Cardiac fibroblast (primary cell): Measurements from ENCODE around the gene BAD.
"Not testable (repeated sequence)": the region's sequence is repeated elsewhere in the genome, so short reads cannot be mapped to it uniquely, and the experiment has no call there.

ENCODE experiments used
- DNase-seq, 2 donors: peaks; one replicate each; pipeline versions ENCODE4 v3.0.0 to v3.0.0-alpha.2; 2010; ENCODE audit warnings: low read depth in 2 of 2
- H3K4me3 ChIP-seq, 2 donors: replicated peaks in 1 of 2; 1 replicate in 1 of 2; 2 replicates in 1 of 2; pipeline ENCODE4 v1.5.1; 2011; ENCODE audit warnings: low read depth in 2 of 2, low read length in 2 of 2, mild to moderate bottlenecking in 2 of 2, moderate library complexity in 1 of 2
- CTCF ChIP-seq: IDR thresholded peaks from one replicate; pipeline ENCODE4 v1.5.1; 2011; ENCODE audit warnings: low read depth, mild to moderate bottlenecking, low read length, inconsistent platforms

Gene BAD

DNA sequence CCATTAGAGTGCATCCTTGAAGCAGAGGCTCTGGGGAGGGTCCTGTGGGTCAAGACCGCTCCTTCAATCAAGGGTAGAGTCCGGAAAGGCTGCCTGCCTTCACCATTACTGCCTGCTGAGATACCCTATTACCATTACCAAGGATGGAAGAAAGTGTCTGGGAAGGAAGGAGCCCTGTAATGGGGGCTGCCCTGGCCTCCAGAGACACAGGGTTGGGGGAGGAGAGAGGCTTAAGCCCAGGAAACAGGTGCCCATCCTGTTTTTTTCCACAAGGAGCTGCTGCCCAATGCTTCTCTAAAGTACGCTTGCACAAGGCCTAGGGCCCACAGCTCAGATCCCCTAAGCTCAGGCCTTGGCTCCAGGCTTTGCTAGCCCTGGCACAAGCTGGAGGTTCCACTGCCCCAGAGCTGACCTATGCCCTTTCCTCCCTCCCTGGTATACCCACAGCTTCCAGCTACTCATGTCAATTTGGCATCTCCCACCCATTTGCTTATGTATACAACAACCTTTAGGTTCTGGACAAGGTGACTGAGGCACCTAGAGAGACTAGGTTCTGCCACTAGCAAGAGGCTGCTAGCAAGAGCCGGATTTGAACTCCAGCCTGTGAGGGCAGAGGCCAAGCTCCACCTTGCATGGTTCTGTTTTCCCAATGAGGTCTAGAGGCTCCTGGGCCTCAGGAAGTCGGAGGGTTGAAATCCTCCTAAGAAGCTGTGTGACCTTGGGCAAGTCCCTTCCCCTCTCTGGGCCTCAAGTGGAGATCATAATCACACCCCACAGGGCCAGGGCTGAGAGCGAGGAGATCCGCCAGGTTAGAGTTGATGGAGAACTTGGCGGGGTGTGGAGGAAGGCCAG lies 34.7 kb downstream of the BAD start:
- no peak overlapping the region for H3K4me3 ChIP-seq
- no peak for DNase-seq
- no peak for TF ChIP-seq CTCF

- no peak for DNase-seq
- TF ChIP-seq CTCF: no peak
- no peak overlapping the region for H3K4me3 ChIP-seq
Measured at GRCh38 chr11:64249038-64249437, 35.4 kb downstream of the BAD start.

DNA sequence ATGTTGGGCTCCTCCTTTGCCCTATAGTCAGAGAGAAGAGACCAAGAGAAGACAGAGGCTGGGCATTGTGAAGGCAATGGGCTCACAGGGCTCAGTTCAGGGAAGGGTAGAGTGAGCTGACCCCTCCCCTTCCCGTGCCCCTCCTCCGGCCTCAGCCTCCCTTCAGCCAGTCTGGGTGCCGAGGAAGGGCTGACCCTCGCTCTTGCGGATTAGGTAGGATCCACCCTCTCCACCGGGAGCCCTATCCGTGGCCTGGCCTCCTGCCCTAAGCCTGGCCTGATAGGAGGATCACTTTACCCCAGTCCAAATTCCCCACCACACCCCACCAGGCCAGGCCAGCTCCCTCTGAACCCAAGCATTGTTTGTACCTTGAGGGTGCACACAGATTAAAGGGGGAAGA lies 35.9 kb downstream of the BAD start:
- no peak for TF ChIP-seq CTCF
- no peak for DNase-seq
- no peak overlapping the region for H3K4me3 ChIP-seq

DNA sequence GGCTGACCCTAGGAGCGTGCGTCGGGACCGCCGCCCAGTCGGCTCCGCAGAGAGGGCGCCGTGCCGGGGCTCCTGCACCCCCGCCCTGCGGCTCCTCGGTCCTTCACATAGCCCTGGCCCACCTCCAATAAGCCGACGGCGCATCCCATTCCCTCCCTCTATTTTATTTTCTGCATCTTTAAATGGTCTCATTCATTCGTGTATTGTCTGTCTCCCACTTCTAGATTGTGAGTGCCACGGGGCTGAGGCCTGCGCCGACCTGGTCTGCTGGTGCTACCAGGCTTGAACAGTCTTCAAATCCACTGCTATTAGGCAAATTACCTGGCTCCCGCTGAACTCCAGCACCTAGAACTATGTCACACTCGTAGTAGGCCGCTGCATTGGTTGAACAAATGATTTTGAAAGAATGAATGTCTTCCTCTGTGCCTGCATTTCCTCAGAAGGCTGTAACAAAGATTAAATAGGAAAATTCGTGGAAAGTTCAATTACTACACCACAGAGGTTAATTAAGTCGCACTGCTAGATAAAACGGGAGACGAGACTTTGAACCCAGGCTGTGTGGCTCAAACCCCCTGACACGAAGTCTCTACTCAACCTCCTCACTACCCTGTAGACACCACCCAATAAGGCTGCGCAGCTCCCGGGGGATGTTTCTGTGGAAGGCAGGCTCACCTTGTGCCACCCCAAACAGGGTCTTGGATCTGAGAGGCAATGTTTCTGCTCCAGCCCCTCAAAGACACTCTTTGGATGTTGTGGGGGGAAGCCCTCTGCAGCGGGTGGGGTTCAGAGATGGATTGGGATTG lies 36.5 kb downstream of the BAD start:
- no peak for TF ChIP-seq CTCF
- peak overlapping the region; percentile 67 to 71 for H3K4me3 ChIP-seq
- no peak for DNase-seq

- H3K4me3 ChIP-seq: peak within 1 kb of the TSS; percentile 78 to 90
- DNase-seq: peak; percentile 84 to 90
- no peak for TF ChIP-seq CTCF
Measured at GRCh38 chr11:64246871-64247728, 37.4 kb downstream of the BAD start, which contains the start of gene PPP1R14B. TSS of gene PPP1R14B (minus strand) at chr11:64246943. CDS start at chr11:64246673, 270 bp downstream.

GRCh38 chr11:64246621-64246870 lies 37.9 kb downstream of the BAD start:
- H3K4me3 ChIP-seq: peak overlapping the region in 1 of 2 donors; percentile 78
- not testable (repeated sequence) for DNase-seq
